SK-N-SH (cell line): ENCODE results near the gene DCAKD. TPM values are rescaled to one million over a fixed set of nuclear protein-coding genes. Genes with fewer than 3 reads are reported as not detected.

Experiments used
- CTCF ChIA-PET: fragments of 300-600, 350-600 bp; formaldehyde crosslinking; extraction: SDS; loops from one replicate; lab custom pipeline; 2021; lab: Yijun Ruan, JAX
- POLR2A ChIA-PET: fragments of 350-600 bp; sonication (Branson Sonifier 250); formaldehyde crosslinking; extraction: SDS; loops from one replicate; lab custom pipeline; 2020; ENCODE audit warnings: antibody characterized with exemption, inconsistent platforms; lab: Yijun Ruan, JAX
- DNase-seq: peaks from one replicate; pipeline ENCODE4 v3.0.0; 2012
- H2AFZ ChIP-seq: fragments of 200-600 bp; sonication (generic); 2 replicates; pipeline ENCODE4 v1.8.1; 2016; ENCODE audit warnings: antibody characterized with exemption, mild to moderate bottlenecking, low read depth
- H3F3A ChIP-seq: fragments of 200-600 bp; sonication (generic); replicated peaks from 2 replicates; pipeline ENCODE3; 2016; ENCODE audit warnings: antibody characterized with exemption, mild to moderate bottlenecking; ENCODE audit not compliant: insufficient read depth
- H3K27ac ChIP-seq, 2 experiments: fragments of 200-500 bp in 1 of 2; fragments of 200-600 bp in 1 of 2; sonication (Bioruptor generic) in 1 of 2; sonication (generic), shearing (Covaris generic) in 1 of 2; 2 replicates each; pipeline versions ENCODE4 v1.5.1 to v1.6.1; 2014 to 2016; ENCODE audit warnings: low read depth in 2 of 2, inconsistent platforms in 1 of 2, low read length in 1 of 2, mild to moderate bottlenecking in 1 of 2, mixed read lengths in 1 of 2
- H3K27me3 ChIP-seq: fragments of 200-600 bp; sonication (generic), shearing (Covaris generic); 2 replicates; pipeline ENCODE4 v1.6.1; 2016; ENCODE audit warnings: mixed run types; ENCODE audit not compliant: insufficient read depth
- H3K36me3 ChIP-seq, 2 experiments: fragments of 200-500 bp in 1 of 2; fragments of 200-600 bp in 1 of 2; sonication (Bioruptor generic) in 1 of 2; sonication (generic) in 1 of 2; replicated peaks in 1 of 2; 2 replicates each; pipeline versions ENCODE3 to v1.5.1; 2014 to 2016; ENCODE audit warnings: low read length in 1 of 2, mild to moderate bottlenecking in 1 of 2; ENCODE audit not compliant: insufficient read depth in 2 of 2, control insufficient read depth in 1 of 2
- H3K4me1 ChIP-seq, 2 experiments: fragments of 200-500 bp in 1 of 2; fragments of 200-600 bp in 1 of 2; sonication (Bioruptor generic) in 1 of 2; sonication (generic), shearing (Covaris generic) in 1 of 2; 2 replicates each; pipeline versions ENCODE4 v1.5.1 to v1.6.1; 2014 to 2016; ENCODE audit warnings: low read depth in 1 of 2, low read length in 1 of 2, mixed run types in 1 of 2; ENCODE audit not compliant: insufficient read depth in 2 of 2, control insufficient read depth in 1 of 2
- H3K4me2 ChIP-seq: fragments of 200-600 bp; sonication (generic), shearing (Covaris generic); 2 replicates; pipeline ENCODE4 v1.6.1; 2017; ENCODE audit warnings: mixed run types
- H3K4me3 ChIP-seq, 2 experiments: fragments of 200-500 bp in 1 of 2; fragments of 200-600 bp in 1 of 2; sonication (Bioruptor generic) in 1 of 2; sonication (generic), shearing (Covaris generic) in 1 of 2; 2 replicates each; pipeline versions ENCODE4 v1.5.1 to v1.8.1; 2014 to 2016; ENCODE audit warnings: low read depth in 2 of 2, inconsistent platforms in 1 of 2, low read length in 1 of 2, mild to moderate bottlenecking in 1 of 2, mixed read lengths in 1 of 2, moderate library complexity in 1 of 2
- H3K79me2 ChIP-seq: fragments of 200-600 bp; sonication (generic); 2 replicates; pipeline ENCODE4 v1.8.1; 2017; ENCODE audit warnings: mild to moderate bottlenecking; ENCODE audit not compliant: insufficient read depth
- H3K9ac ChIP-seq: fragments of 200-600 bp; sonication (generic); 2 replicates; pipeline ENCODE4 v1.6.1; 2017; ENCODE audit warnings: mixed run types
- H3K9me2 ChIP-seq: fragments of 200-600 bp; sonication (generic); 2 replicates; pipeline ENCODE4 v1.6.1; 2017; ENCODE audit warnings: mixed run types
- H3K9me3 ChIP-seq: fragments of 200-600 bp; sonication (generic); 2 replicates; pipeline ENCODE4 v1.6.1; 2017; ENCODE audit warnings: mixed run types, mild to moderate bottlenecking, moderate library complexity
- H4K20me1 ChIP-seq: fragments of 200-600 bp; sonication (generic); 2 replicates; pipeline ENCODE4 v1.6.1; 2017; ENCODE audit warnings: mild to moderate bottlenecking, mixed run types; ENCODE audit not compliant: insufficient read depth
- CHD2 ChIP-seq: fragments of 150-350 bp; IDR thresholded peaks from 2 replicates; pipeline ENCODE4 v1.6.1; 2018; ENCODE audit warnings: low read length; ENCODE audit not compliant: partially characterized antibody
- ELF1 ChIP-seq: IDR thresholded peaks from 2 replicates; pipeline ENCODE4 v1.4.0; 2012
- FOXJ3 ChIP-seq: sonication (generic); formaldehyde crosslinking; IDR thresholded peaks from 2 replicates; pipeline ENCODE4 v1.5.1; 2020; ENCODE audit warnings: mild to moderate bottlenecking, missing genetic modification reagents
- MEF2A ChIP-seq: IDR thresholded peaks from 2 replicates; pipeline ENCODE4 v1.4.0; 2012; ENCODE audit warnings: low read depth, borderline replicate concordance
- RAD21 ChIP-seq: IDR thresholded peaks from 2 replicates; pipeline ENCODE4 v1.6.1; 2012; ENCODE audit warnings: mild to moderate bottlenecking, low read length
- RCOR1 ChIP-seq: fragments of 150-350 bp; IDR thresholded peaks from 2 replicates; pipeline ENCODE4 v1.6.1; 2017; ENCODE audit warnings: antibody characterized with exemption, low read length
- SIN3A ChIP-seq: IDR thresholded peaks from 2 replicates; pipeline ENCODE4 v1.6.1; 2012; ENCODE audit warnings: low read depth, mild to moderate bottlenecking, low read length, moderate library complexity, borderline replicate concordance
- TAF1 ChIP-seq: IDR thresholded peaks from 2 replicates; pipeline ENCODE4 v1.6.1; 2012; ENCODE audit warnings: low read depth, mild to moderate bottlenecking, low read length, moderate library complexity, borderline replicate concordance
- TEAD4 ChIP-seq: IDR thresholded peaks from 2 replicates; pipeline ENCODE4 v1.4.0; 2012; ENCODE audit warnings: mild to moderate bottlenecking, borderline replicate concordance; ENCODE audit not compliant: insufficient read depth
- WGBS: methylation state at CpG from one replicate; pipeline ENCODE4 v1.1.6; 2017; ENCODE audit warnings: low lambda C conversion rate; 5-methylcytosine and 5-hydroxymethylcytosine counted together
- polyA plus RNA-seq, 3 experiments: library from polyadenylated mRNA; depleted of rRNA; stranded (reverse); fragments of >200 nt; gene quantifications; 2 replicates each; pipeline ENCODE4 v1.2.3, GENCODE V29; 2012
- TF ChIP-seq, protein P1 (sequence below): IDR thresholded peaks from 2 replicates; pipeline ENCODE4 v1.6.1; 2012; ENCODE audit warnings: mild to moderate bottlenecking, low read depth, low read length, moderate library complexity
- TF ChIP-seq, protein P2 (sequence below): fragments of 150-350 bp; IDR thresholded peaks from 2 replicates; pipeline ENCODE4 v1.6.1; 2017; ENCODE audit warnings: antibody characterized with exemption, low read length, low read depth, borderline replicate concordance

Gene DCAKD
- polyA plus RNA-seq, 1 of the 3 experiments (the other 2 are of a cell fraction): 48.8 TPM

DNA sequence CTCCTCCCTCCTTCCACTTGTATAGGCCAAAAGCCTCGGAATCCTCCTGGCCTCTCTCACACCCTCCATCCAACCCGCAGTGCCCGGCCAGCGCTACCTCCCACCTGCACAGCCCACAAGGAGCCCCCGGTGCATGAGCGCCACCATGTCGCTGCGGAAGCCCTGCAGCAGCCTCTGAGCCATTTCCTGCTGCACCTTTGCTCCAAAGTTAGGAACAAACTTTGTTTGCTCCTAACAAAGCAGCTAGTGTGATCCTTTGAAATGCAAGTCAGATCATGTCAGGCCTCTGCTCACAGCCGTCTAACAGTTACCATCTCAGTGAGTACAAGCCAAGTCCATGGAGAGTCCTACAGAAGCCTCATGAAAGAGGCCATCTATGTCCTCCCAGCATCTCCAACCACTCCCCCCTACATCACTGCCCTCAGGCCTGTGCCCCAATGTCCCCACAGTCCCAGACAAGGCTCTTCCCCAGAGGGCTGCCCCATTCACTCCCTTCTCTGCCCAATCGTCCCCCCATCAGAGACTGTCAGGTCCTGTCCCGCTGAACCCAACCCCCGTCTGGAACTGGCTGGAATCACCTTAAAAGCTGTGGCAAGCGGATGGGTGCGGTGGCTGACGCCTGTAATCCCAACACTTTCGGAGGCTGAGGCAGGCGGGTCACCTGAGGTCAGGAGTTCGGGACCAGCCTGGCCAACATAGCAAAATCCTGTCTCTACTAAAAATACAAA is 7.5 kb downstream of the DCAKD start:
- WGBS: 94% methylated on average over 18 of the region's 18 CpGs
- Histone ChIP-seq H4K20me1 (0 out of 2 replicates have a peak, but pooled peaks cover 2% of the 10 kb centered on the region), H2AFZ (no peak overlapping the region), H3K4me2 (no peak overlapping the region), H3K79me2 (peaks cover 85% of the 10 kb centered on the region), H3K9me3 (no peaks in the 10 kb centered on the region), H3F3A (peaks cover 3% of the 10 kb centered on the region), H3K36me3 (peaks cover 0 to 5% of the 10 kb centered on the region in 2 experiments), H3K9me2 (no peaks in the 10 kb centered on the region), H3K9ac (no peak overlapping the region), H3K27me3 (no peaks in the 10 kb centered on the region), H3K4me1 (peaks cover 9 to 17% of the 10 kb centered on the region in 2 experiments; a peak in 2 of 4 replicates), H3K4me3 (no peak overlapping the region), H3K27ac (no peak overlapping the region; a peak in 1 of 4 replicates)
- POLR2A ChIA-PET: interaction anchor here (1.0 to 2.1 kb wide), 2 partner anchors 12 to 17 kb away, joined by 4 to 6 read pairs; partner anchors contain the start of gene NMT1
- CTCF ChIA-PET: interaction anchor here (1.1 to 2.6 kb wide), 5 partner anchors 10 to 105 kb away, joined by 3 to 8 read pairs (median 3); partner anchors contain the start of gene HEXIM1
- no peak for DNase-seq
- TF ChIP-seq CHD2 (no peak), FOXJ3 (CRISPR knock-in tag) (no peak), TAF1 (no peak), ELF1 (no peak), TEAD4 (no peak), RCOR1 (no peak), MEF2A (no peak), RAD21 (no peak), SIN3A (no peak)
- TF ChIP-seq, protein P1, sequence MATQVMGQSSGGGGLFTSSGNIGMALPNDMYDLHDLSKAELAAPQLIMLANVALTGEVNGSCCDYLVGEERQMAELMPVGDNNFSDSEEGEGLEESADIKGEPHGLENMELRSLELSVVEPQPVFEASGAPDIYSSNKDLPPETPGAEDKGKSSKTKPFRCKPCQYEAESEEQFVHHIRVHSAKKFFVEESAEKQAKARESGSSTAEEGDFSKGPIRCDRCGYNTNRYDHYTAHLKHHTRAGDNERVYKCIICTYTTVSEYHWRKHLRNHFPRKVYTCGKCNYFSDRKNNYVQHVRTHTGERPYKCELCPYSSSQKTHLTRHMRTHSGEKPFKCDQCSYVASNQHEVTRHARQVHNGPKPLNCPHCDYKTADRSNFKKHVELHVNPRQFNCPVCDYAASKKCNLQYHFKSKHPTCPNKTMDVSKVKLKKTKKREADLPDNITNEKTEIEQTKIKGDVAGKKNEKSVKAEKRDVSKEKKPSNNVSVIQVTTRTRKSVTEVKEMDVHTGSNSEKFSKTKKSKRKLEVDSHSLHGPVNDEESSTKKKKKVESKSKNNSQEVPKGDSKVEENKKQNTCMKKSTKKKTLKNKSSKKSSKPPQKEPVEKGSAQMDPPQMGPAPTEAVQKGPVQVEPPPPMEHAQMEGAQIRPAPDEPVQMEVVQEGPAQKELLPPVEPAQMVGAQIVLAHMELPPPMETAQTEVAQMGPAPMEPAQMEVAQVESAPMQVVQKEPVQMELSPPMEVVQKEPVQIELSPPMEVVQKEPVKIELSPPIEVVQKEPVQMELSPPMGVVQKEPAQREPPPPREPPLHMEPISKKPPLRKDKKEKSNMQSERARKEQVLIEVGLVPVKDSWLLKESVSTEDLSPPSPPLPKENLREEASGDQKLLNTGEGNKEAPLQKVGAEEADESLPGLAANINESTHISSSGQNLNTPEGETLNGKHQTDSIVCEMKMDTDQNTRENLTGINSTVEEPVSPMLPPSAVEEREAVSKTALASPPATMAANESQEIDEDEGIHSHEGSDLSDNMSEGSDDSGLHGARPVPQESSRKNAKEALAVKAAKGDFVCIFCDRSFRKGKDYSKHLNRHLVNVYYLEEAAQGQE: no peak
- TF ChIP-seq, protein P2, sequence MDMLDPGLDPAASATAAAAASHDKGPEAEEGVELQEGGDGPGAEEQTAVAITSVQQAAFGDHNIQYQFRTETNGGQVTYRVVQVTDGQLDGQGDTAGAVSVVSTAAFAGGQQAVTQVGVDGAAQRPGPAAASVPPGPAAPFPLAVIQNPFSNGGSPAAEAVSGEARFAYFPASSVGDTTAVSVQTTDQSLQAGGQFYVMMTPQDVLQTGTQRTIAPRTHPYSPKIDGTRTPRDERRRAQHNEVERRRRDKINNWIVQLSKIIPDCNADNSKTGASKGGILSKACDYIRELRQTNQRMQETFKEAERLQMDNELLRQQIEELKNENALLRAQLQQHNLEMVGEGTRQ: no peak
